A549 (cell line): ENCODE data around the gene HUS1B. TPM values are rescaled to one million over a fixed set of nuclear protein-coding genes. Genes with fewer than 3 reads are reported as not detected.
A peak's percentile ranks its signal among the peaks of the same experiment; 100 is the strongest.

Experiments
- ATAC-seq, 2 experiments: fragments of 200-7000 bp in 1 of 2; fragments of >200 bp in 1 of 2; cut with Nextera tagmentation in 1 of 2; cut with Tn5 transposase in 1 of 2; 3 replicates each; pipeline versions ENCODE4 v1.8.0 to v1.9.1; 2018 to 2020; ENCODE audit warnings: mild to moderate bottlenecking in 1 of 2, moderate library complexity in 1 of 2
- CTCF ChIA-PET: fragments of 300-600 bp; sonication (Branson Sonifier 250); formaldehyde crosslinking; extraction: SDS; loops from one replicate; lab custom pipeline; 2021; ENCODE audit warnings: antibody characterized with exemption, inconsistent platforms; lab: Yijun Ruan, JAX
- POLR2A ChIA-PET: fragments of 350-600 bp; formaldehyde crosslinking; extraction: SDS; loops from one replicate; lab custom pipeline; 2021; ENCODE audit warnings: antibody characterized with exemption, inconsistent platforms; lab: Yijun Ruan, JAX
- DNase-seq, 2 experiments: peaks; one replicate each; pipeline versions ENCODE4 v3.0.0 to v3.0.0-alpha.2; 2011 to 2016; ENCODE audit warnings: low read depth in 1 of 2, low spot score in 1 of 2
- FAIRE-seq: peaks from 2 replicates; lab custom pipeline; 2011; peaks lifted over from hg19 to GRCh38; lab: Jason Lieb, UNC
- H3K27ac ChIP-seq, 2 experiments: fragments of >200 bp; sonication (Bioruptor Twin); formaldehyde crosslinking; 3 replicates each; pipeline ENCODE4 v1.5.1; 2016 to 2017
- H3K4me1 ChIP-seq: fragments of >200 bp; sonication (Bioruptor Twin); formaldehyde crosslinking; 3 replicates; pipeline ENCODE4 v1.6.1; 2016
- H3K4me2 ChIP-seq: fragments of >200 bp; sonication (Bioruptor Twin); formaldehyde crosslinking; 3 replicates; pipeline ENCODE4 v1.6.1; 2016
- H3K4me3 ChIP-seq: fragments of >200 bp; sonication (Bioruptor Twin); formaldehyde crosslinking; 3 replicates; pipeline ENCODE4 v1.5.1; 2016
- H3K9me3 ChIP-seq: fragments of >200 bp; sonication (Bioruptor Twin); formaldehyde crosslinking; 3 replicates; pipeline ENCODE4 v1.6.1; 2016
- BHLHE40 ChIP-seq: IDR thresholded peaks from 2 replicates; pipeline ENCODE4 v1.6.1; 2012; ENCODE audit warnings: low read depth, low read length, inconsistent platforms
- CBX8 ChIP-seq: fragments of 200-600 bp; sonication (generic); IDR thresholded peaks from 2 replicates; pipeline ENCODE4 v1.6.1; 2016
- CHD4 ChIP-seq: fragments of 200-600 bp; sonication (generic); IDR thresholded peaks from 2 replicates; pipeline ENCODE4 v1.6.1; 2016; ENCODE audit warnings: antibody characterized with exemption, mild to moderate bottlenecking, borderline replicate concordance
- FOSL2 ChIP-seq, 2 experiments: fragments of 450-650 bp in 1 of 2; fragments of >200 bp in 1 of 2; sonication (Bioruptor Twin) in 1 of 2; formaldehyde crosslinking; IDR thresholded peaks; 2 replicates each; pipeline versions ENCODE4 v1.5.0 to v1.6.1; 2016 to 2020; ENCODE audit warnings: mild to moderate bottlenecking in 1 of 2, moderate library complexity in 1 of 2
- GATA3 ChIP-seq: IDR thresholded peaks from 2 replicates; pipeline ENCODE4 v1.6.1; 2012; ENCODE audit warnings: borderline replicate concordance
- HOXA7 ChIP-seq: fragments of 250-450 bp; sonication (Bioruptor Pico); IDR thresholded peaks from 2 replicates; pipeline ENCODE4 v1.5.0; 2020; ENCODE audit warnings: mild to moderate bottlenecking, moderate library complexity
- HOXB5 ChIP-seq: fragments of 250-450 bp; sonication (Bioruptor Pico); IDR thresholded peaks from 2 replicates; pipeline ENCODE4 v1.5.0; 2020; ENCODE audit warnings: mild to moderate bottlenecking, moderate library complexity
- JUN ChIP-seq, 2 experiments: fragments of >200 bp; sonication (Bioruptor Twin); formaldehyde crosslinking; IDR thresholded peaks; 2 replicates in 1 of 2; 3 replicates in 1 of 2; pipeline ENCODE4 v1.6.1; 2016 to 2017
- JUNB ChIP-seq: fragments of >200 bp; sonication (Bioruptor Twin); formaldehyde crosslinking; IDR thresholded peaks from 2 replicates; pipeline ENCODE4 v1.6.1; 2016
- KDM1A ChIP-seq: fragments of 200-600 bp; sonication (generic); IDR thresholded peaks from 2 replicates; pipeline ENCODE4 v1.6.1; 2016; ENCODE audit warnings: low read depth, mild to moderate bottlenecking
- MAZ ChIP-seq: fragments of 150-350 bp; IDR thresholded peaks from 2 replicates; pipeline ENCODE4 v1.6.1; 2014; ENCODE audit warnings: antibody characterized with exemption, low read depth, low read length, borderline replicate concordance
- MYC ChIP-seq: IDR thresholded peaks from 2 replicates; pipeline ENCODE4 v1.6.1; 2012; ENCODE audit warnings: mild to moderate bottlenecking, inconsistent platforms, low read length, improper control_type of control experiment, borderline replicate concordance
- NPAS2 ChIP-seq: fragments of 250-450 bp; sonication (Bioruptor Pico); IDR thresholded peaks from 2 replicates; pipeline ENCODE4 v1.8.0; 2022; ENCODE audit warnings: mild to moderate bottlenecking, moderate library complexity, borderline replicate concordance
- NR3C1 ChIP-seq: fragments of >200 bp; sonication (Bioruptor Twin); formaldehyde crosslinking; IDR thresholded peaks from 3 replicates; pipeline ENCODE4 v1.6.1; 2017
- POLR2A ChIP-seq: IDR thresholded peaks from 2 replicates; pipeline ENCODE4 v1.6.1; 2012; ENCODE audit warnings: mild to moderate bottlenecking, low read length
- RARB ChIP-seq: fragments of 250-450 bp; sonication (Bioruptor Pico); IDR thresholded peaks from 2 replicates; pipeline ENCODE4 v1.8.0; 2021; ENCODE audit warnings: mild to moderate bottlenecking, moderate library complexity
- SMC3 ChIP-seq: fragments of >200 bp; sonication (Bioruptor Twin); formaldehyde crosslinking; IDR thresholded peaks from 3 replicates; pipeline ENCODE4 v1.6.1; 2018; ENCODE audit warnings: inconsistent platforms
- SREBF2 ChIP-seq: fragments of 450-650 bp; IDR thresholded peaks from 2 replicates; pipeline ENCODE4 v1.6.1; 2014; ENCODE audit warnings: mild to moderate bottlenecking, moderate library complexity
- TP53 ChIP-seq: fragments of 250-450 bp; sonication (Bioruptor Pico); IDR thresholded peaks from 2 replicates; pipeline ENCODE4 v1.5.0; 2021; ENCODE audit warnings: mild to moderate bottlenecking, moderate library complexity
- ZFP36 ChIP-seq: fragments of 450-650 bp; IDR thresholded peaks from 2 replicates; pipeline ENCODE4 v1.6.1; 2014; ENCODE audit warnings: borderline replicate concordance; ENCODE audit not compliant: partially characterized antibody
- ZNF302 ChIP-seq: fragments of 250-450 bp; sonication (Bioruptor Pico); IDR thresholded peaks from 2 replicates; pipeline ENCODE4 v1.9.0; 2021; ENCODE audit warnings: inconsistent platforms, mild to moderate bottlenecking, moderate library complexity
- WGBS: methylation state at CpG from one replicate; pipeline ENCODE4 v1.1.6; 2017; ENCODE audit errors: missing lambda C conversion rate; 5-methylcytosine and 5-hydroxymethylcytosine counted together
- polyA plus RNA-seq, 4 experiments: library from polyadenylated mRNA; depleted of rRNA in 3 of 4; stranded (reverse); fragments of >200 nt; fragmentation: RNase III in 1 of 4; extraction: RNeasy Plus Mini Kit Qiagen cat#74134 plus additional on column Dnase treatment in 1 of 4; gene quantifications; 2 replicates in 3 of 4; 3 replicates in 1 of 4; pipeline ENCODE4 v1.2.3, GENCODE V29; 2011 to 2017
- TF ChIP-seq, protein P1 (sequence below): IDR thresholded peaks from 2 replicates; pipeline ENCODE4 v1.6.1; 2012; ENCODE audit warnings: low read depth, borderline replicate concordance
- TF ChIP-seq, protein P2 (sequence below): fragments of >200 bp; sonication (Bioruptor Twin); formaldehyde crosslinking; IDR thresholded peaks from 3 replicates; pipeline ENCODE4 v1.5.1; 2016
- TF ChIP-seq, protein P3 (sequence below): fragments of >200 bp; sonication (Bioruptor Twin); formaldehyde crosslinking; IDR thresholded peaks from 3 replicates; pipeline ENCODE4 v1.6.1; 2016
- TF ChIP-seq, protein P4 (sequence below): IDR thresholded peaks from 2 replicates; pipeline ENCODE4 v1.6.1; 2012
- TF ChIP-seq, protein P5 (sequence below): fragments of 150-350 bp; IDR thresholded peaks from 2 replicates; pipeline ENCODE4 v1.6.1; 2014; ENCODE audit warnings: low read depth, mild to moderate bottlenecking, low read length
- TF ChIP-seq, protein P6 (sequence below): fragments of 250-450 bp; sonication (Bioruptor Pico); IDR thresholded peaks from 2 replicates; pipeline ENCODE4 v1.5.0; 2021; ENCODE audit warnings: mild to moderate bottlenecking, moderate library complexity, borderline replicate concordance

The HUS1B gene
- polyA plus RNA-seq, 2 of the 4 experiments (the other 2 are of a cell fraction), result 0.17 to 0.25 TPM

DNA sequence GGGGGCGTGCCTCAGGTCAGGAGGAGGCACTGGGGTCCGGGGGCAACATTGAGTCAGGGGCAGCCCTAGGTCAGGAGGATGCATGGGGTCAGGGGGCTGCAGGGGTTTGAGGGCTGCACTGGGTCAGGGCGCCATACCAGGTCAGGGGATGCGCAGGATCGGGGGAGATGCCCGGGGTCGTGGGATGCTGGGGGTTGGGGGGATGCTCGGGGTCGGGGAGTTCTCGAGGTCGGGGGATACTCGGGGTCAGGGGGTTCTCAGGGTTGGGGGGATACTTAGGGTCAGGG lies 36.8 kb upstream of the HUS1B start:
- Histone ChIP-seq H3K4me2 (peak overlapping the region; percentile 79), H3K27ac (peak overlapping the region in 1 of 2 experiments; percentile 99; a peak in 3 of 6 replicates)
- no peak for ATAC-seq
- CTCF ChIA-PET, result interaction anchor here (1.3 to 1.9 kb wide), 2 partner anchors 28 to 505 kb away, joined by 3 to 6 read pairs; no protein-coding TSS in a partner anchor
- no peak for DNase-seq
- TF ChIP-seq SMC3, result no peak
- no peak for TF ChIP-seq GATA3
- no peak for TF ChIP-seq NPAS2 (CRISPR knock-in tag)
- no peak for TF ChIP-seq SREBF2
- no peak for TF ChIP-seq MYC
- TF ChIP-seq KDM1A, result no peak
- no peak for TF ChIP-seq ZFP36
- TF ChIP-seq POLR2A, result no peak
- no peak for TF ChIP-seq JUN (IDR thresholded peaks at IDR 0.05)
- TF ChIP-seq FOSL2 (IDR thresholded peaks at IDR 0.05), result no peak
- no peak for TF ChIP-seq FOSL2 (CRISPR knock-in tag; IDR thresholded peaks at IDR 0.05)
- TF ChIP-seq, protein P1, sequence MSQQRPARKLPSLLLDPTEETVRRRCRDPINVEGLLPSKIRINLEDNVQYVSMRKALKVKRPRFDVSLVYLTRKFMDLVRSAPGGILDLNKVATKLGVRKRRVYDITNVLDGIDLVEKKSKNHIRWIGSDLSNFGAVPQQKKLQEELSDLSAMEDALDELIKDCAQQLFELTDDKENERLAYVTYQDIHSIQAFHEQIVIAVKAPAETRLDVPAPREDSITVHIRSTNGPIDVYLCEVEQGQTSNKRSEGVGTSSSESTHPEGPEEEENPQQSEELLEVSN, result no peak
- no peak for TF ChIP-seq RARB
- TF ChIP-seq JUNB, result no peak
- TF ChIP-seq, protein P2, sequence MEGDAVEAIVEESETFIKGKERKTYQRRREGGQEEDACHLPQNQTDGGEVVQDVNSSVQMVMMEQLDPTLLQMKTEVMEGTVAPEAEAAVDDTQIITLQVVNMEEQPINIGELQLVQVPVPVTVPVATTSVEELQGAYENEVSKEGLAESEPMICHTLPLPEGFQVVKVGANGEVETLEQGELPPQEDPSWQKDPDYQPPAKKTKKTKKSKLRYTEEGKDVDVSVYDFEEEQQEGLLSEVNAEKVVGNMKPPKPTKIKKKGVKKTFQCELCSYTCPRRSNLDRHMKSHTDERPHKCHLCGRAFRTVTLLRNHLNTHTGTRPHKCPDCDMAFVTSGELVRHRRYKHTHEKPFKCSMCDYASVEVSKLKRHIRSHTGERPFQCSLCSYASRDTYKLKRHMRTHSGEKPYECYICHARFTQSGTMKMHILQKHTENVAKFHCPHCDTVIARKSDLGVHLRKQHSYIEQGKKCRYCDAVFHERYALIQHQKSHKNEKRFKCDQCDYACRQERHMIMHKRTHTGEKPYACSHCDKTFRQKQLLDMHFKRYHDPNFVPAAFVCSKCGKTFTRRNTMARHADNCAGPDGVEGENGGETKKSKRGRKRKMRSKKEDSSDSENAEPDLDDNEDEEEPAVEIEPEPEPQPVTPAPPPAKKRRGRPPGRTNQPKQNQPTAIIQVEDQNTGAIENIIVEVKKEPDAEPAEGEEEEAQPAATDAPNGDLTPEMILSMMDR, result no peak
- no peak for TF ChIP-seq HOXB5
- no peak for TF ChIP-seq TP53 (CRISPR knock-in tag)
- TF ChIP-seq ZNF302, result no peak
- TF ChIP-seq, protein P3, sequence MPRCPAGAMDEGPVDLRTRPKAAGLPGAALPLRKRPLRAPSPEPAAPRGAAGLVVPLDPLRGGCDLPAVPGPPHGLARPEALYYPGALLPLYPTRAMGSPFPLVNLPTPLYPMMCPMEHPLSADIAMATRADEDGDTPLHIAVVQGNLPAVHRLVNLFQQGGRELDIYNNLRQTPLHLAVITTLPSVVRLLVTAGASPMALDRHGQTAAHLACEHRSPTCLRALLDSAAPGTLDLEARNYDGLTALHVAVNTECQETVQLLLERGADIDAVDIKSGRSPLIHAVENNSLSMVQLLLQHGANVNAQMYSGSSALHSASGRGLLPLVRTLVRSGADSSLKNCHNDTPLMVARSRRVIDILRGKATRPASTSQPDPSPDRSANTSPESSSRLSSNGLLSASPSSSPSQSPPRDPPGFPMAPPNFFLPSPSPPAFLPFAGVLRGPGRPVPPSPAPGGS, result no peak
- TF ChIP-seq, protein P4, sequence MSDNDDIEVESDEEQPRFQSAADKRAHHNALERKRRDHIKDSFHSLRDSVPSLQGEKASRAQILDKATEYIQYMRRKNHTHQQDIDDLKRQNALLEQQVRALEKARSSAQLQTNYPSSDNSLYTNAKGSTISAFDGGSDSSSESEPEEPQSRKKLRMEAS, result no peak
- no peak for TF ChIP-seq NR3C1
- TF ChIP-seq, all 56 proteins: peak for 0
- Histone ChIP-seq H3K9me3 (no peaks in the 10 kb centered on the region), H3K4me1 (peaks cover 11% of the 10 kb centered on the region), H3K4me3 (peak overlapping the region; percentile 95)
- no peak for FAIRE-seq
- WGBS, result no CpG with 5 or more reads among the region's 12 CpGs
- POLR2A ChIA-PET, result interaction anchor here (1.7 kb wide), 1 partner anchor 8 kb away, joined by 10 read pairs; no protein-coding TSS in a partner anchor

DNA sequence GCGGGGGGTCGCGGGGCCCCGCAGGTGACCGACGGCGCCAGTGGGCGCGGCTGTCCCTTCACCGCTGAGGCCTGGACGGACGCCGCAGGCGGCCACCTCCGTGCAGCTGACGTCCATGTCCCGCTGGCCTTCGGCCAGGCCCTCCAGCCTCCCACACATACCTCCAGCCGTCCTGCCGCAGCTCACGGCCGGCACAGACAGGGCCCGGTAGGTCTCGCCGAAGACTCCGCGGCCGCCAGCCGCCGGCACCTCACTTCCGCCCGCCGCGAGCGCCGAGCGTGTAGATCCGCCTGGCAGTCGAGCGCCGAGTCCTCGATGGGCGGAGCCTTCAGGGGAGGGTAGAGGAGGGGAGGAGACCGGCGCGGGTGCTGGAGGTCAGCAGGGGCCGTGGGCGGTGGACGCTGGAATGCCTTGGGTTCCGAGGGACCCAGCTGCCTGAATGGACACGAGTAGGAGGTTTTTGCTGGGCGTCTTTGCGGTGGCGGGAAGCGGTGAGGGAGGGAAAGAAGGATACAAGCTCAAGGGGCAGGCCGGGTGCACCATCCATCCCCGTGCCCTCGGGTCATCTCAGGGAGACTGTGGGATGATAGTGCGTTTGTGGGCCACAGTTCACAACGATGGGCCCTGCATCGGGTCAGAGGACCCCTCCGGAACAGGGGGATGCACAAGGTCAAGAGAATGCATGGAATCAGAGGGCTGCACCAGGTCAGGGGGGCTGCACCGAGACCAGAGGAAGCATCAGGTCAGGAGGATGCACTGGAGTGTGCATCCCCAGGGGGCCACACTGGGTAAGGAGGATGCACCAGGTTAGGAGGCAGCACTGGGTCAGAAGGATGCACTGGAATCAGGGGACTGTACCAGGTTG lies 36.2 kb upstream of the HUS1B start, which contains the start of gene EXOC2:
EXOC2 (minus strand) TSS at position 282 of the 865 bp plus-strand sequence. CDS start 55,321 bp downstream, outside the sequence.
- ATAC-seq (peak; percentile 93 to 94), DNase-seq (peak; percentile 35 to 80), FAIRE-seq (no peak)
- 0% methylated on average over 9 of the region's 63 CpGs for WGBS
- Histone ChIP-seq H3K4me2 (peak within 1 kb of the TSS; percentile 89), H3K4me3 (peak within 1 kb of the TSS; percentile 95), H3K4me1 (peaks cover 11% of the 10 kb centered on the region), H3K9me3 (no peaks in the 10 kb centered on the region), H3K27ac (peak within 1 kb of the TSS; percentile 93 to 99)
- ChIA-PET POLR2A (interaction anchor here (0.9 to 1.7 kb wide), 2 partner anchors 9 to 13 kb away, joined by 5 to 10 read pairs; no protein-coding TSS in a partner anchor), CTCF (interaction anchor here (1.1 to 1.3 kb wide), 2 partner anchors 10 to 505 kb away, joined by 3 read pairs; no protein-coding TSS in a partner anchor)
- TF ChIP-seq, protein P4, result peak; percentile 75
- no peak for TF ChIP-seq CHD4
- no peak for TF ChIP-seq HOXA7 (CRISPR knock-in tag)
- TF ChIP-seq SMC3, result no peak
- TF ChIP-seq GATA3, result no peak
- TF ChIP-seq, protein P5, sequence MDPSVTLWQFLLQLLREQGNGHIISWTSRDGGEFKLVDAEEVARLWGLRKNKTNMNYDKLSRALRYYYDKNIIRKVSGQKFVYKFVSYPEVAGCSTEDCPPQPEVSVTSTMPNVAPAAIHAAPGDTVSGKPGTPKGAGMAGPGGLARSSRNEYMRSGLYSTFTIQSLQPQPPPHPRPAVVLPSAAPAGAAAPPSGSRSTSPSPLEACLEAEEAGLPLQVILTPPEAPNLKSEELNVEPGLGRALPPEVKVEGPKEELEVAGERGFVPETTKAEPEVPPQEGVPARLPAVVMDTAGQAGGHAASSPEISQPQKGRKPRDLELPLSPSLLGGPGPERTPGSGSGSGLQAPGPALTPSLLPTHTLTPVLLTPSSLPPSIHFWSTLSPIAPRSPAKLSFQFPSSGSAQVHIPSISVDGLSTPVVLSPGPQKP, result 0 out of 2 replicates have a peak, but pooled peaks have one; percentile 67
- no peak for TF ChIP-seq HOXB5
- TF ChIP-seq KDM1A, result no peak
- peak; percentile 87 for TF ChIP-seq MAZ
- no peak for TF ChIP-seq BHLHE40
- TF ChIP-seq CBX8, result no peak
- peak in 1 of 2 experiments; percentile 60; a peak in 1 of 5 replicates for TF ChIP-seq JUN (IDR thresholded peaks at IDR 0.05)
- TF ChIP-seq SREBF2, result no peak
- TF ChIP-seq, protein P6, sequence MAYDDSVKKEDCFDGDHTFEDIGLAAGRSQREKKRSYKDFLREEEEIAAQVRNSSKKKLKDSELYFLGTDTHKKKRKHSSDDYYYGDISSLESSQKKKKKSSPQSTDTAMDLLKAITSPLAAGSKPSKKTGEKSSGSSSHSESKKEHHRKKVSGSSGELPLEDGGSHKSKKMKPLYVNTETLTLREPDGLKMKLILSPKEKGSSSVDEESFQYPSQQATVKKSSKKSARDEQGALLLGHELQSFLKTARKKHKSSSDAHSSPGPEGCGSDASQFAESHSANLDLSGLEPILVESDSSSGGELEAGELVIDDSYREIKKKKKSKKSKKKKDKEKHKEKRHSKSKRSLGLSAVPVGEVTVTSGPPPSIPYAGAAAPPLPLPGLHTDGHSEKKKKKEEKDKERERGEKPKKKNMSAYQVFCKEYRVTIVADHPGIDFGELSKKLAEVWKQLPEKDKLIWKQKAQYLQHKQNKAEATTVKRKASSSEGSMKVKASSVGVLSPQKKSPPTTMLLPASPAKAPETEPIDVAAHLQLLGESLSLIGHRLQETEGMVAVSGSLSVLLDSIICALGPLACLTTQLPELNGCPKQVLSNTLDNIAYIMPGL, result no peak
- TF ChIP-seq, protein P3, result 0 out of 3 replicates have a peak, but pooled peaks have one; percentile 29
